HEK293T (cell line): ENCODE measurements around the gene BMP4.

Experiments
- CTCF ChIA-PET: fragments of 350-600 bp; formaldehyde crosslinking; extraction: SDS; loops from one replicate; lab custom pipeline; 2021; ENCODE audit warnings: antibody characterized with exemption, inconsistent platforms; lab: Yijun Ruan, JAX
- POLR2A ChIA-PET: fragments of 350-600 bp; formaldehyde crosslinking; extraction: SDS; loops from one replicate; lab custom pipeline; 2020; ENCODE audit warnings: antibody characterized with exemption, inconsistent platforms; lab: Yijun Ruan, JAX
- DNase-seq: peaks from one replicate; pipeline ENCODE4 v3.0.0; 2012; ENCODE audit warnings: mixed read lengths; ENCODE audit errors: extremely low spot score
- ARNT ChIP-seq: fragments of 450-650 bp; IDR thresholded peaks from 2 replicates; pipeline ENCODE4 v1.6.1; 2017; ENCODE audit warnings: mild to moderate bottlenecking
- BHLHE40 ChIP-seq: fragments of 450-650 bp; IDR thresholded peaks from 2 replicates; pipeline ENCODE4 v1.6.1; 2016; ENCODE audit warnings: mild to moderate bottlenecking, moderate library complexity, borderline replicate concordance
- CTBP1 ChIP-seq: fragments of 450-650 bp; IDR thresholded peaks from 2 replicates; pipeline ENCODE4 v1.6.1; 2016; ENCODE audit warnings: borderline replicate concordance
- ELF4 ChIP-seq: fragments of 450-650 bp; IDR thresholded peaks from 2 replicates; pipeline ENCODE4 v1.6.1; 2017; ENCODE audit warnings: antibody characterized with exemption
- FOXA1 ChIP-seq: fragments of 450-650 bp; IDR thresholded peaks from 2 replicates; pipeline ENCODE4 v1.6.1; 2016; ENCODE audit warnings: mild to moderate bottlenecking
- FOXK2 ChIP-seq: fragments of 450-650 bp; IDR thresholded peaks from 2 replicates; pipeline ENCODE4 v1.6.1; 2016; ENCODE audit warnings: mild to moderate bottlenecking
- FOXM1 ChIP-seq: fragments of 450-650 bp; IDR thresholded peaks from 2 replicates; pipeline ENCODE4 v1.6.1; 2017; ENCODE audit warnings: mild to moderate bottlenecking, borderline replicate concordance
- HDGF ChIP-seq: fragments of 450-650 bp; IDR thresholded peaks from 2 replicates; pipeline ENCODE4 v1.6.1; 2017; ENCODE audit warnings: antibody characterized with exemption, borderline replicate concordance
- L3MBTL2 ChIP-seq: fragments of 450-650 bp; conservative IDR thresholded peaks from 2 replicates; pipeline ENCODE4 v1.6.1; 2016; ENCODE audit warnings: mild to moderate bottlenecking
- LEF1 ChIP-seq: fragments of 450-650 bp; IDR thresholded peaks from 2 replicates; pipeline ENCODE4 v1.6.1; 2017; ENCODE audit warnings: mild to moderate bottlenecking, borderline replicate concordance
- NFRKB ChIP-seq: fragments of 450-650 bp; IDR thresholded peaks from 2 replicates; pipeline ENCODE4 v1.6.1; 2016; ENCODE audit warnings: mild to moderate bottlenecking, moderate library complexity
- PKNOX1 ChIP-seq: fragments of 450-650 bp; IDR thresholded peaks from 2 replicates; pipeline ENCODE4 v1.6.1; 2016
- SP1 ChIP-seq: fragments of 450-650 bp; IDR thresholded peaks from 2 replicates; pipeline ENCODE4 v1.6.1; 2017
- SUZ12 ChIP-seq: fragments of 450-650 bp; IDR thresholded peaks from 2 replicates; pipeline ENCODE4 v1.6.1; 2016; ENCODE audit warnings: mild to moderate bottlenecking
- TARDBP ChIP-seq: fragments of 450-650 bp; IDR thresholded peaks from 2 replicates; pipeline ENCODE4 v1.6.1; 2016
- ZNF384 ChIP-seq: fragments of 450-650 bp; IDR thresholded peaks from 2 replicates; pipeline ENCODE4 v1.6.1; 2016

BMP4 gene

GRCh38 chr14:53979747-53980642 lies 23.4 kb upstream of the BMP4 start:
- POLR2A ChIA-PET = interaction anchor here (1.4 kb wide), 1 partner anchor 24 kb away, joined by 3 read pairs; the partner anchor contains the start of gene BMP4
- TF ChIP-seq ARNT = no peak
- TF ChIP-seq HDGF = no peak
- TF ChIP-seq L3MBTL2 = no peak
- no peak for TF ChIP-seq PKNOX1
- TF ChIP-seq CTBP1 = no peak
- TF ChIP-seq FOXM1 = no peak
- no peak for TF ChIP-seq TARDBP
- no peak for TF ChIP-seq NFRKB
- no peak for TF ChIP-seq ELF4
- TF ChIP-seq ZNF384 = no peak
- TF ChIP-seq BHLHE40 = no peak
- no peak for DNase-seq
- CTCF ChIA-PET = no interaction called here

GRCh38 chr14:53979113-53979681 lies 22.6 kb upstream of the BMP4 start:
- no peak for TF ChIP-seq ZNF384
- no peak for TF ChIP-seq SP1
- TF ChIP-seq LEF1 = no peak
- no peak for TF ChIP-seq ELF4
- no peak for TF ChIP-seq BHLHE40
- TF ChIP-seq NFRKB = no peak
- TF ChIP-seq CTBP1 = no peak
- no peak for TF ChIP-seq FOXM1
- no peak for TF ChIP-seq PKNOX1
- no peak for TF ChIP-seq L3MBTL2
- TF ChIP-seq FOXK2 = no peak
- no peak for TF ChIP-seq FOXA1
- TF ChIP-seq HDGF = no peak
- ChIA-PET CTCF (no interaction called here), POLR2A (interaction anchor here (1.4 kb wide), 1 partner anchor 23 kb away, joined by 3 read pairs; the partner anchor contains the start of gene BMP4)
- DNase-seq = no peak

GRCh38 chr14:53978194-53978593 lies 21.6 kb upstream of the BMP4 start:
- CTCF ChIA-PET = interaction anchor here (0.6 to 1.1 kb wide), 2 partner anchors 23 to 50 kb away, joined by 3 to 6 read pairs; no protein-coding TSS in a partner anchor
- DNase-seq = no peak
- TF ChIP-seq FOXA1 = no peak
- TF ChIP-seq SUZ12 = no peak
- no peak for TF ChIP-seq ZNF384
- TF ChIP-seq LEF1 = no peak
- TF ChIP-seq FOXM1 = no peak
- no peak for TF ChIP-seq CTBP1
- TF ChIP-seq ARNT = no peak
- TF ChIP-seq SP1 = no peak
- POLR2A ChIA-PET = no interaction called here

GRCh38 chr14:53975444-53975843 lies 18.8 kb upstream of the BMP4 start:
- CTCF ChIA-PET = no interaction called here
- no peak for DNase-seq
- POLR2A ChIA-PET = interaction anchor here (1.2 kb wide), 1 partner anchor 22 kb away, joined by 3 read pairs; no protein-coding TSS in a partner anchor
- no peak for TF ChIP-seq LEF1
- TF ChIP-seq FOXA1 = no peak
- TF ChIP-seq ZNF384 = no peak
- TF ChIP-seq HDGF = no peak
- no peak for TF ChIP-seq FOXK2
- no peak for TF ChIP-seq BHLHE40
- no peak for TF ChIP-seq ARNT
- TF ChIP-seq SUZ12 = no peak
- TF ChIP-seq TARDBP = no peak

GRCh38 chr14:53971521-53971920 lies 14.9 kb upstream of the BMP4 start:
- ChIA-PET CTCF (no interaction called here), POLR2A (no interaction called here)
- no peak for TF ChIP-seq CTBP1
- TF ChIP-seq FOXK2 = no peak
- no peak for TF ChIP-seq BHLHE40
- no peak for TF ChIP-seq TARDBP
- TF ChIP-seq L3MBTL2 = no peak
- TF ChIP-seq HDGF = no peak
- no peak for TF ChIP-seq ZNF384
- no peak for TF ChIP-seq LEF1
- TF ChIP-seq SUZ12 = no peak
- TF ChIP-seq ARNT = no peak
- no peak for TF ChIP-seq ELF4
- DNase-seq = no peak

- CTCF ChIA-PET = no interaction called here
- DNase-seq = no peak
- POLR2A ChIA-PET = interaction anchor here (0.7 kb wide), 1 partner anchor 16 kb away, joined by 5 read pairs; no protein-coding TSS in a partner anchor
- TF ChIP-seq TARDBP = no peak
- TF ChIP-seq SP1 = no peak
- no peak for TF ChIP-seq PKNOX1
- TF ChIP-seq BHLHE40 = no peak
- no peak for TF ChIP-seq LEF1
- no peak for TF ChIP-seq ARNT
- no peak for TF ChIP-seq NFRKB
- no peak for TF ChIP-seq FOXA1
- TF ChIP-seq CTBP1 = no peak
- no peak for TF ChIP-seq L3MBTL2
- no peak for TF ChIP-seq FOXM1
- no peak for TF ChIP-seq FOXK2
- no peak for TF ChIP-seq SUZ12
- no peak for TF ChIP-seq ELF4
- no peak for TF ChIP-seq HDGF
- TF ChIP-seq ZNF384 = no peak
These were observed 12.7 kb upstream of the BMP4 start for GRCh38 chr14:53969326-53969725.
